ENCODE data around the gene NPTN. TPM values are rescaled to one million over a fixed set of nuclear protein-coding genes. Genes with fewer than 3 reads are reported as not detected.

The NPTN gene
- total and polyA plus RNA-seq, 2 experiments from 2014 or later = 56.3 to 113 TPM

GRCh38 chr15:73655724-73656123 lies 22.5 kb upstream of the NPTN start:
- ATAC-seq (no peak), DNase-seq (ENCODE audit: low spot score) (no peak)
- Histone ChIP-seq H2AFZ (no peak overlapping the region), H3K4me1 (ENCODE audit: insufficient read depth) (no peaks in the 10 kb centered on the region), H3F3A (replicated peaks; ENCODE audit: low read depth) (no peaks in the 10 kb centered on the region), H3K9me2 (ENCODE audit: insufficient read depth) (no peaks in the 10 kb centered on the region), H3K4me3 (no peak overlapping the region), H3K27me3 (ENCODE audit: insufficient read depth) (no peaks in the 10 kb centered on the region), H3K4me2 (no peak overlapping the region), H4K20me1 (replicated peaks; ENCODE audit: insufficient read depth) (no peaks in the 10 kb centered on the region), H3K79me2 (replicated peaks; ENCODE audit: insufficient read depth) (no peaks in the 10 kb centered on the region), H3K36me3 (ENCODE audit: insufficient read depth) (no peaks in the 10 kb centered on the region), H3K27ac (ENCODE audit: low read depth) (no peak overlapping the region)
- TF ChIP-seq ETS1 (IDR thresholded peaks at IDR 0.05) (no peak), CTCF (conservative IDR thresholded peaks at IDR 0.05; ENCODE audit: low read depth in 2 of 2) (no peak), EZH2phosphoT487 (IDR thresholded peaks at IDR 0.05; ENCODE audit: unreplicated experiment) (no peak), STAT1 (IDR thresholded peaks at IDR 0.05; ENCODE audit: unreplicated experiment) (no peak), EZH2 (IDR thresholded peaks at IDR 0.05; ENCODE audit: low read depth, unreplicated experiment) (no peak), JUNB (IDR thresholded peaks at IDR 0.05; ENCODE audit: unreplicated experiment) (no peak), NANOG (IDR thresholded peaks at IDR 0.05; ENCODE audit: borderline replicate concordance) (no peak), REST (IDR thresholded peaks at IDR 0.05; ENCODE audit: unreplicated experiment) (no peak), POLR2AphosphoS5 (IDR thresholded peaks at IDR 0.05; ENCODE audit: low read depth) (no peak), ZNF331 (CRISPR knock-in tag; IDR thresholded peaks at IDR 0.05; ENCODE audit: low read depth) (no peak), ZNF114 (CRISPR knock-in tag; IDR thresholded peaks at IDR 0.05) (no peak), ZNF462 (CRISPR knock-in tag; IDR thresholded peaks at IDR 0.05) (no peak), CREB1 (CRISPR knock-in tag; IDR thresholded peaks at IDR 0.05; ENCODE audit: low read depth) (no peak)
- Mint-ChIP-seq H3K27ac (no peak overlapping the region), H3K36me3 (ENCODE audit: low read depth) (no peaks in the 10 kb centered on the region), H3K9me3 (no peaks in the 10 kb centered on the region), H3K4me1 (no peaks in the 10 kb centered on the region), H3K4me3 (no peak overlapping the region), H3K27me3 (ENCODE audit: insufficient read depth, low read depth, poor library complexity) (peaks cover 1% of the 10 kb centered on the region)

All from GM23338 (cell line).